NCI-H2227 treated with DMSO at 0.1 percent for 48 hours (cell line): Measurements from ENCODE around the gene TMEM167B.
"Not testable (repeated sequence)": the region's sequence is repeated elsewhere in the genome, so short reads cannot be mapped to it uniquely, and the experiment has no call there.

Experiments used
- DNase-seq: peaks from one replicate; lab custom pipeline; 2025; lab: John Stamatoyannopoulos, UW

The TMEM167B gene

DNA sequence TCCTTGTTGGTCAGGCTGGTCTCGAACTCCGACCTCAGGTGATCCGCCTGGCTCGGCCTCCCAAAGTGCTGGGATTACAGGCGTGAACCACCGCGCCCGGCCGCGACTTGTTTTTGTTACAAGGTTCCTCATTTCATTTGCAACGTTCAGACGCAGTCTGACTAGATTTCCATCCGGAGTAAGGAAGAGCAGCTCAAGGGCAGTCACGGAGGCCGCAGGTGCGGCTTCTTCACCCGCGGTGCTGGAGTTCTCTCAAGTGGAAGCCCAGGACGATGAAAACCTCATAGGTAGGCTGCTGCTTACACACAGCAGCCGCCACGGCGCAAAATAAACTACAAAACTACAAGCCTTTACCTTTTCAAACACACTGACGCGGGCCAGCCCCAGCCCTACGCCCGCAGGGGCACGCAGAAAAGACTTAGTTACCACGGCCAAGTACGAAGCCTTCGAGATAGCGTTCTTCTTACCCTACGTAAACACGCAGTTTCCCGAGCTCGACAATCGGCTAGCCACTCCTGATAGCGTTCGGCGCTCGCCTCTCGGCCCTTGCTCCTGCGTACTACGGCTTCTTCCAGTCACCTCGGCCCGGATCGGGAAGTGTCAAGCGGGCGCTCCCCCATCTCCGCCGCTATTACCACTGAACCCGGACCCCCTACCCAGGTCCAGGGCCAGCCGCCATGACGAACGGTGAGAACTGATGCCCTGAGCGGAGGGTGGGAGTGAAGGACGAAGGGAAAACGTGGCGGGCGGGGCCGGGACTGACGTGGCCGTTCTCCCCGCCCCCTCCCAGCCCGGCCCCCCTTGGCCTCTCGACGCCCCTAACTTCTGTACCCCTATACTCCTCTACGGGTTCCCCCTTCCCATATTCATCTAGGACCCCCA lies at the start of gene TMEM167B:
Gene TMEM167B, plus strand, starts transcription at position 569 of the 882 bp plus-strand sequence. Its CDS starts 109 bp downstream, at position 678.
- DNase-seq = peak; percentile 91

DNA sequence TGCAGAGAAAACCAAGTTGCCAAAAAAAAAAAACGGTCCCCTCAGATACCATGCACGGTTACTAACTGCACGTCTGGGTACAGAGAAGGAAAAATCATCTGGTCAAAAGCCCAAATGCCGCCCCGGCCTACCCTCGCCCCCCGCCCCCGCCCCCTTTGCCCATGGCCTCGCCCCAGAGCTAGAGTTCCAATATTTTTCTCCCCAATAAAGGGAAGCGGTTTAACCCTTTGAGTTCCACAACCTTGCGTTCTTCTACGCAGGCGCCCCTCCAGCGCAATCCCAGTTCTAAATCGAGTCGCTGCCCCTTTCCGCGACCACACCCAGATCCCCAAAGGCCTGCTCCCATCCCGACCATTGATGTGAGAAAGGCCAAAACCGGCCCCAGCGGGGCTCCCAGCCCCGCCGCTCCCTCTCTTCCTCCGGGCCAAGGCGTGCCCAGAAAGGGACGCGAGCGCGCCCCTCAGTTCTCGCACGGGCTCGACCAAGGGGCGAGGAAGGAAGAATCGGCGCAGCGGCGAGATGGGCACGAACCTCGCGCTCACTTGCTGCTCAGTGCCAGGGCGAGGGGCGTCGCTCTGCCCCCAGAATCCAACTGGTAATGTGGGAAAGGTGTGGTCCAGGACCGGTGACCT lies 49.5 kb upstream of the TMEM167B start:
- DNase-seq = no peak

DNA sequence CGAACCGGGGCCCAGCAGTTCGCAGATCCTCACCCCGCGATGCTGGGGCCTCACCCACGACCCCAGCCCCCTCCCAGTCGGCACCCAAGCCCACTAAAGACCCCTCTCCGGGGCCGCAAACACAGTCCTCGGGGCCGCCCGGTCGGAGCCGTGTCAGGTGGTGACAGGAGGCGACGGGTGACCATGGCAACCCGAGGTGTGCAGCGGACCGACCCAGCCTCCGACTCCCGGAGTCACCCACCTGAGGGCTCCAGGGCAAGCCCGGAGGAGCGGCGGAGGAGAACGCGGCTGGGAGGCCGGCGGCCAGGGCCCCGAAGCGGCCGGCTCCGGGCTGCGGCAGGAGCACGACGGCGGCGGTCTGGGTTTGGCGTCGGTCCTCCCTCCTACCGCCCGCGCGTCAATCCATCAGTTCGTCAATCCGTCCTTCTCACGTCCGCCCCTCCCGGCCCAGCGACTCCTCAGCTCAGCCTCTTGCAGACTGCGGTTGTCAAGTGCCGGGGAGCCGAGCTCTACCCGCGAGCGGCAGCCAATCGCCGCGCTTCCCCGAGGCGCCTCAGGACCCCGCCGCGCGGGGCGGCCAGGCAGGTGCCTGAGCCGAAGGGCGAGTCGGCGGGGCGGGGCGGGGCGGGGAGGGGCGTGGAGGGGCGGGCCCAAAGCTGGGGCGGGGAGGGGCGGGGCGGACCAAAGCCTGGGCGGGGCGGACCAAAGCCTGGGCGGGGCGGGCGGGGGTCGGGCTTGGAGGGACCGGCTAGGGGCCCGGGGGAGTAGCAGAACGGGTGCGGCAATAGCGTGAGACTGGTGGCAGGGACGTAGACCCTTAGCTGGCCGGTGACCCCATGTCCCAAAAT lies 48.7 kb upstream of the TMEM167B start, which contains the start of gene WDR47:
Gene WDR47, minus strand, starts transcription at position 482 of the 848 bp plus-strand sequence. CDS start 18,590 bp downstream, outside the sequence.
- peak; percentile 95 for DNase-seq

DNA sequence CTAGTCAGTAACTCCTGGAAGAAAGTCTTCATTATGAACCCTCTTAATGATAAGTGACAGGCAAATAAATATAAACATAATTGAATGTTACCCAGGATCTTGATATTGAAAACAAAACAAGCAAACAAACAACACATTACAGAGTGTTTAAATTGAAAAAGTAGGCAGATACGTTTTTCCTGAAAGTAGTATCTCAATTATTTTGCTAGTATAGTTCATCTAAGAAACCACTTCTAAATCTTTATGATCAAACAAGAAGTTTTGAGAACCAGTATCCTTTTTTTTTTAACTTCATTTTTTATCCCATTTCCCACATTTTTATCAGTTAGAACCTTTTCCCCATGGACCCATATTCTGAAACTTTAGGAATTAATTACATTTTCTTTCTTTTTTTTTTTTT lies 45.0 kb upstream of the TMEM167B start:
- DNase-seq = no peak

DNA sequence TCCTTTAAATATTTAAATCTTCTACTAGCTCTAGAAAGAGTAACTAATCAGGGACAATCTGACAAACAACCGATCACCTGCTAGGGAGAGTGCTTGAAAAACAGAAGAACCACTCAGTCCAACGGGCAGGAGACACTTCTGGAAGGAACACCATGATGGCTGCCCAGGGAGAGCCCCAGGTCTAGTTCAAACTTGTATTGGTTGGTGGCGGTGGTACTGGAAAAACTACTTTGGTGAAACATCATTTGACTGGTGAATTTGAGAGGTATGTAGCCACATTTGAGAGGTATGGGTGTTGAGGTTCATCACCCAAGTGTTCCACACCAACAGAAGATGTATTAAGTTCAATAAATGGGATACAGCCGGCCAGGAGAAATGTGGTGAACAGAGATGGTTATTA lies 43.9 kb upstream of the TMEM167B start:
- no peak for DNase-seq

DNA sequence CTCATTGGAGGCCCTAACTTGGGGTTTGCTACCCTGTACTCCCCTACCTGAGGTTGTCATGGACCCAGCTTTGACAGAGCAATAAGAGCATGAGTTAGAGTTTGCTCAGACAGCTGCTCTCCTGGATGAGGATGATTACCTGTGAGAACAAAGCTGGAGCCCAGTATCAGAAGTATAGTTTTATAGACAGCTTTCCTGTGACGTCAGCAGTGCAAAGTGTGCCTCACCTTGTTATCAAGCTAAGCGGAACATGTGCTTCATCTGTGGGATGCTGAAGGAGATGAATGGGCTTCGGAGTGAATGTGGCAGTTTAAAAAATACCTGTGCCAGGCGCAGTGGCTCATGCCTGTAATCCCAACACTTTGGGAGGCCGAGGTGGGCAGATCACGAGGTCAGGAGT lies 43.2 kb upstream of the TMEM167B start:
- no peak for DNase-seq

DNA sequence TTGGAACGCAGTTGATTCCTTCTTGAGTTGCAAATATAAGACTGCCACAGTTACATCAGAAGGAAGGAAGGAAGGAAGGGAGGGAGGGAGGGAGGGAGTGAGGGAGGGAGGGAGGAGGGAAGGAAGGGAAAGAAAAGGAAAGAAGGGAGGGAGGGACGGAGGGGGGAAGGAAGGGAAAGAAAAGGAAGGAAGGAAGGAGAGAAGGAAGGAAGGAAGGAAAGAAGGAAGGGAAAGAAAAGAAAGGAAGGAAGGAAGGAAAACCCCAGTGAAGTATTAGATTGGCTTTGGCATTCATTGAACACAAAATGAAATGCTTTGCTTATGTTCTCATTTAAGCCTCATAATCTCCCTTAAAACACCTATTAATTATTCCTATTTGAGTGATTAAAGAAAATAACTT lies 42.2 kb upstream of the TMEM167B start:
- no peak for DNase-seq

DNA sequence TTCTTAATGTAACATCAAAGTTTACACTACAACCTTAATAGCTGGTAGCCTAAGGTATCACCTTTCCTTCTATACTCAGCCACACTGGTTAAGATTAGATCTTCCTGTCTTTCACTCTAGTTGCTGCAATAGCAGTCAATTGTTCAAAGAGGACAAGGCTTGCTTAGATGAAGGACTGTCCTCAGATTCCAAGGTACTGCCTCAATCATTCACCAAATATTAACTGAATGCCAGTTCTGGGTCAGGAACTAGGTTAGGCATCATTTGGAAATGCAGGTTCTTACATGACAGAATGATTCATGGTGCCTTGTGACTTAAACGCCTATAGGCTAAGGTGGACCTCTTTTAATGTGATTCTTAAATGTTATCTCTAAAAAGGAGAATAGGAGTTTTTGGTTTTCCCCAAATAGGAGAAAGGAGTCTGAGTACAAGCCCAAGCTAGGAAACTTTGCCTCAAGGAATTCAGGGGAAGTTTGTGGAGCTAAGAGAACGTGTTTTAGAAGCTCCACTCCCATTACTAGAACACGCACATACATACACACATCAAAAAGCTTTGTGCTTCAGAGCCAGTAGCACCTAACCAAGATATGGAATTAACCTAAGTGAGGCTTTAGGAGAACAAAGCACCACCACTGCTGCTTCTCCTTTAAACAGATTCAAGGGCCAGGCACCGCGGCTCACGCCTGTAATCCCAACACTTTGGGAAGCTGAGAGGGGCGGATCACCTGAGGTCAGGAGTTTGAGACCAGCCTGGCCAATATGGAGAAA lies 40.2 kb upstream of the TMEM167B start:
- DNase-seq = no peak

DNA sequence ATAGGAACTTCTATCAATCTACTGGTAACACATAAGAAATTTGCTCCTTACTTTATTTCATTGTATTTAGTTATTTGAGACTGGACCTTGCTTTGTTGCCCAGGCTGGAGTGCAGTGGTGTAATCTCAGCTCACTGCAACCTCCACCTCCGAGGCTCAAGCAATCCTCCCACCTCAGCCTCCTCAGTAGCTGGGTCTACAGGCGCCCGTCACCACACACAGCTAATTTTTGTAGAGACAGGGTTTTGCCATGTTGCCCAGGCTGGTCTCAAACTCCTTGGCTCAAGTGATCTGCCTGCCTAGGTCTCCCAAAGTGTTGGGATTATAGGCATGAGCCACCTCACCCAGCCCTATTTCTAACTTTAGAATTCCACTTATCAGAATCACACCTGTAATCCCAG lies 38.4 kb upstream of the TMEM167B start:
- not testable (repeated sequence) for DNase-seq

DNA sequence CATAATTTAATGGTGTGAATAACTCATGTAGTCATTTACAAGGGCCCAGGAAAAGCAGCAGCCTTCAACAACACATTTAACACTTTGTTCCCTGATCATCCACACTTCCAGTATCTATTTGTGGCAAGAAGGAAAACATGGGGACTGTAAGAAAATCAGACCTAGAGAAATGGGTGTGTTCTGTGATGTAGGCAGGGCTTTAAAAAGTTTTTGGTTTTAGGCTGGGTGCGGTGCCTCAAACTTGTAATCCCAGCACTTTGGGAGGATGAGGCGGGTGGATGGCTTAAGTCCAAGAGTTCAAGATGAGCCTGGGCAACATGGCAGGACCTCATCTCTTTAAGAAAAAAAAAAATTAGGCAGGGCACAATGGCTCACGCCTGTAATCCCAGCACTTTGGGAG lies 34.5 kb upstream of the TMEM167B start:
- no peak for DNase-seq

DNA sequence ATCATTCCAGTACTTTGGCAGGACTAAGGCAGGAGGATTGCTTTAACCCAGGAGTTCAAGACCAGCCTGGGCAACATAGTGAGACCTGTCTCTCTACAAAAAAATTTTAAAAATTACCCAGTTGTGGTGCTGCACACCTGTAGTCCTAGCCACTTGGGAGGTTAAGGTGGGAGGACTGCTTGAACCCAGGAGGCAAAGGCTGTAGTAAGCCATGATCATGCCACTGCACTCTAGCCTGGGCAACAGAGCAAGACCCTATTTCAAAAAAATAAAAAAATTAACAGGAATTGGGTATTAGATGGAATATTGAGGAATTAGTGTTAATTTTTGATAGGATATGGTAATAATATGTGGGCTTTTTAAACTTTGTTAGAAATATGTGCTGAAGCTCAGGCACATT lies 31.5 kb upstream of the TMEM167B start:
- no peak for DNase-seq

DNA sequence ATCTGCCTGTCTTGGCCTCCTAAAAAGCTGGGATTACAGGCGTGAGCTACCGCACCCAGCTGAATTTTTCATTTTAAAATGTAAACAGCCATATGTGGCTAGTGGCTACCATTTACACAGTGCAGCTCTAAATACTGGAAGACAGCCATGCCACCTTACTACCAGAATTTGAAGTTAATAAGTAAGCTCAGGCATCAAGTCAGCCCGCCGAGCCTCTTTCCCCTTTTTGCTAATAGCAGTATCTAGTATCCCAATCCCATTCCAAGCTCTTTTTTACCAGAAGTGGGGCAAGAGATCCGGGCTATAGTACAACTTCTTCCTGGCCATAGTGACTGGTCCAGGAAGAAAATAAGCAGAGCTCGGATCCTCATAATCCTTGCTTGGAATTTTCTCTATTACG lies 29.9 kb upstream of the TMEM167B start:
- DNase-seq = no peak

DNA sequence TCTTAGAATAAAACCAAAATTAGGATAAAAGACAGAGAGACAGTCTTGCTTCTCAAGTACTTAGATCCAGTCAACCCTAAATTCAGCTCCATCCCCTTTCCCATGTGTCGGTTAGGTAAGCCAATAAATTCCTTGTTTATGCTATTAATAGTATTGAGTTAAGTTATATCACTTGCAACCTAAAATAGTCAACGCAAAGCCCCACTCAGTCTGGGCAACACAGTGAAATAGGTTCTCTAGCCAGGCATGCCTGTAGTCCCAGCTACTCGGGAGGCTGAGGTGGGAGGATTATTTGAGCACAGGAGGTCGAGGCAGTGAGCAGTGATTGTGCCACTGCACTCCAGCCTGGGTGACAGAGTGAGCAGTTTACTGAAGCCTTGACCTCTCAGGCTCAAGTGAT lies 29.4 kb upstream of the TMEM167B start:
- DNase-seq = no peak

DNA sequence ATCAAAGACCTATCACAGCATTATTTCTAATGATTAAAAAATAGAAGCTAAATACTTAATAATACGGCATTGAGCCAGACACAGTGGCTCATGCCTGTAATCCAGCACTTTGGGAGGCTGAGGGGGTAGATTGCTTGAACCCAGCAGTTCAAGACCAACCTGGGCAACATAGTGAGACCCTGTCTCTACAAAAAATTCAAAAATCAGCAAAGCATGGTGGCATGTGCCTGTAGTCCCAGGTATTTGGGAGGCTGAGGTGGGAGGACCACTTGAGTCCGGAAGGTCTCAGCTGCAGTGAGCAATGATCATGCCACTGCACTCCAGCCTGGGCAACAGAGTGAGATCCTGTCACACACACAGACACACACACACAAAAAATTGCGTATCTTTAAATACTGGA lies 25.4 kb upstream of the TMEM167B start:
- DNase-seq = no peak

DNA sequence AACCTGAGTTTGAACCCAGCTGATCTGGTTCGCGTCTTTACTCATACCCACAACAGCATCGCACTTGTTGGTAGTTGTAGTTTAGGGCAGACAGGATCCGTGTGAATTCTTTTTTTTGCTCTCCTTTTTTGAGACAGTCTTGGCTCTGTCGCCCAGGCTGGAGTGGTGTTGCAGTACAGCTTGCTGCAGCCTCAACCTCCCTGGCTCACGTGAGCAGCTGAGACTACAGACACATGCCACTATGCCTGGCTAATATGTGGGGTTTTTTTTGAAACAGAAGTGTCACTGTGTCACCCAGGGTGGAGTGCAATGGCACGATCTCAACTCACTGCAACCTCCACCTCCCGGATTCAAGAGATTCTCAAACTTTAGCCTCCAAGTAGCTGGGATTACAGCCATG lies 22.7 kb upstream of the TMEM167B start:
- DNase-seq = no peak

DNA sequence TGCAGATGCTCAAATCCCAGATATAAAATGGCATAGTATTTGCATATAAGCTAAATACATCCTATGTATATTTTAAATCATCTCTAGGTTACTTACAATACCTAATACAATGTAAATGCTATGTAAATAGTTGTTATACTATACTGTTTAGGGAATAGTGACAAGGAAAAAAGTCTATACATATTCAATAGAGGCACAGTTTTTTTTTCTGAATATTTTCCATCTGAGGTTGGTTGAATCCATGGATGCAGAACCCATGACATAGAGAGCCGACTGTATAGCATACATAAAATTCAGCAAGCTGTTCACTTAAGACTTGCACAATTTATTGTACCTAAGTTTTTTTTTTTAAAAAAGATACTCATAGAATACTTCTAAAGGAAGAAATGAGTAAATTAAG lies 21.3 kb upstream of the TMEM167B start:
- no peak for DNase-seq

DNA sequence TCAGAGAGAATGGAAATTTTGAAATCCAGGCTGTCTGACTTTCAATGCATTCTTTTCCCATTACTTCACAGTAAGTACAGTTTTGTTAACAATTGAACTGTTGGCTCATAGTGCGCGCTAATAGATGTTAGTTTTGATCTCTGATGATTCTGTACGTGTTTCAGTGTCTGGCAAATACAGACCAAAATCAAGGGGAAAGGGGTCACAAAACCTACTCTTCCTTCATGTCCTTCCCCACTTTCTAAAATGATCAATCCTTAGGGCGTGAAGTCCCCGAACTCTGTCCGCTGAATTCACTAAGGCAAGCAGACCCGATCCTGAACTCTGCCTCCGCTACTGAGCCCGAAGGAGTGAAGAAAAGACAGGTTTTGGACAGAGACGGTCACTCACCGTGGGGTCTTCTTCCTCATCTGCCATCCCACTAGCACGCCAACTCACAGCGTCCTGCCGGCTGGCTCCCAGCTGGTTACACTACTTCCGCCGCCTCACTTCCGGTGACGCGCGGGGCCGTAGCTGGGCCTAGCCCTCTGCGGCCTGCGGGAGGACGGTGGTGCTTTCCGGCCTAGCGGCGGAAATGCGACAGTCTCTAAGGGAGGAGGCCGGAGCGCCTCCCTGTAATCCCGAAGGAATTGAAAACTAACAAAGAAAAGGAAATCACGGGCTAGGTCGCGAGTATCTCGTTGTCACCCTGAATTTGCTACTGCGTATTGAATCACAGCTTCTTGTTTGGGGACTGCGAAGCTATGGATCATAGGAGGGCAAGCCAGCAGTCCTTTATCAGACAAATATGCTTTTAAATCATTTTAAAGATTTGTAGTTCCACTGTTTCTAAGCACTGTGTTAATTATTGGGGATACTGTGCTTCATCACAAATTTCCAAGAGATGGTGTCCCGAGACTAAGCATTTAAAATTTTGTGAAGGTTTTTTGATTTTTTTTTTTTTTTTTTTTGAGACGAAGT lies 14.8 kb upstream of the TMEM167B start, which contains the start of gene TAF13:
Gene TAF13, minus strand, starts transcription at position 473 of the 960 bp plus-strand sequence. Its CDS starts 56 bp downstream, at position 417.
- peak; percentile 88 for DNase-seq

DNA sequence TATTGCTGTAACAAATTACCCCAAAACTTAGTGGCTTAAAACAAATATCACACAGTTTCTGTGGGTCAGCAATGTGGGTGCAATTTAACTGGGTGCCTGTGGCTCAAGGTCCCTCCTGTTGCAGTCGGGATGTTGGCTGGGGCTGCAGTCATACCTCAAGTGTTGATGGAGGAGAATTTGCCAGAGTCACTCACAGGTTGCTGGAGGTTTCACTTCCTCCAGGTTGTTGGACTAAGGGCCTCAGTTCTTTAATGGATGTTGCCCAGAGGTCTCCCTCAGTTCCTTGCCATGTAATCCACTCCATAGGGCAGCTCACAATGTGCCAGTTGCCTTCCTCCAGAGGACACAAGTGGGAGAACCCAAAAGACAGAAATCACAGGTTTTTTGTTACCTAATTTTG lies 12.2 kb upstream of the TMEM167B start:
- DNase-seq = no peak

DNA sequence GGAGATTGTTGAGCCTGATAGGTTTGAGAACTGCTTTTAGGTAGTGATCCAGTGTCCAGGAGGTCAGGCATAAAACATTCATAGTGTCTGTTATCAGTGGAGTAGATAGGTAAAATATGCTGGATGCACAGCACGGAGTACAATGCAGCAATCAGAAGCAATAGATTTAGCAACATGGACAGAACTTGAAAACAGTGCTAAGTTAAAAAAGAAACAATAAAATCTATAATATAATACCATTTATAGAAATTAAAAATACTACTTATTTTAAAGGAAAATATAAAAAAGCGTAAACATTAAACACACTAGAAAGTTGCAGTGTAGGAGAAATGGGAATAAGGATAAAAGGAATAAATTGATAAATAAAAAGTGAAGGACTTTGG lies 11.3 kb upstream of the TMEM167B start:
- no peak for DNase-seq

DNA sequence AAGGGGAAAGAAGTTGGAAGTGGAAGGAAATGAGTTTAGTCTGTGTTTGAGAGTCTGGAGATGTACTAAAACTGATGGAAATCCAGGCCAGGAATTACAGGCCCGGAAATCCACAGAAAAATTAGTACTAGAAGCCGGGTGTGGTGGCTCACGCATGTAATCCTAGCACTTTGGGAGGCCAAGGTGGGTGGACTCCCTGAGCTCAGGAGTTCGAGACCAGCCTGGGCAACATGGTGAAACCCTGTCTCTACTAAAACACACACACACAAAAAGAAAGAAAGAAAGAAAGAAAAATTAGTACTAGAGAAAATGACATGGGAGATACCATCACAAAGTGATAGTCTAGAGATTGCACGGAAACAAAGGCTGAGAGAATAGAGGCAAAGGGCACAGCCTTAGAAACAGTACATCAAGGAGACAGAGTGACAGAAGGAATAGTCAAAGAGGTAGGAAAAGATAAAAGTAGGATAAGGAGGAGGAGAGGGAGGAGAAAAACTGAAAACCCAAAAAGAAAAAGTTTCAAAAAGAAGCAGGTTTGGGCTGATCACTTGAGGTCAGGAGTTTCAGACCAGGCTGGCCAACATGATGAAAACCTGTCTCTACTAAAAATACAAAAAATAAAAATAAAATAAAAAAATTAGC lies 10.0 kb upstream of the TMEM167B start:
- no peak for DNase-seq
